K562 (cell line): ENCODE measurements around the gene FARP1.

ENCODE experiments used
- CBX2 ChIP-seq: fragments of 200-600 bp; sonication (generic); IDR thresholded peaks from one replicate; pipeline ENCODE4 v1.6.1; 2012; ENCODE audit warnings: mild to moderate bottlenecking, low read length, inconsistent platforms; ENCODE audit not compliant: insufficient read depth, poor library complexity, severe bottlenecking
- DNMT1 ChIP-seq: fragments of 450-650 bp; IDR thresholded peaks from 2 replicates; pipeline ENCODE4 v1.6.1; 2016; ENCODE audit warnings: antibody characterized with exemption, mild to moderate bottlenecking
- ETV6 ChIP-seq, 3 experiments: fragments of 150-350 bp in 1 of 3; sonication (generic) in 1 of 3; formaldehyde crosslinking in 1 of 3; IDR thresholded peaks; 2 replicates each; pipeline versions ENCODE4 v1.6.1 to v1.8.0; 2014 to 2022; ENCODE audit warnings: borderline replicate concordance in 2 of 3, low read depth in 2 of 3, antibody characterized with exemption in 1 of 3, low read length in 1 of 3, mild to moderate bottlenecking in 1 of 3, missing genetic modification reagents in 1 of 3
- EZH2 ChIP-seq: IDR thresholded peaks from 2 replicates; pipeline ENCODE4 v1.6.1; 2012; ENCODE audit warnings: low read depth, mild to moderate bottlenecking, inconsistent platforms, low read length, borderline replicate concordance
- FOXK1 ChIP-seq: sonication (generic); formaldehyde crosslinking; IDR thresholded peaks from 2 replicates; pipeline ENCODE4 v1.8.0; 2022; ENCODE audit warnings: missing genetic modification reagents, mild to moderate bottlenecking, borderline replicate concordance
- HDAC1 ChIP-seq, 2 experiments: fragments of 450-650 bp; IDR thresholded peaks; 2 replicates each; pipeline ENCODE4 v1.6.1; 2016 to 2017; ENCODE audit warnings: inconsistent platforms in 1 of 2, mild to moderate bottlenecking in 1 of 2, moderate library complexity in 1 of 2
- POLR2A ChIP-seq: fragments of 450-650 bp; conservative IDR thresholded peaks from 2 replicates; pipeline ENCODE4 v1.6.1; 2016
- RNF2 ChIP-seq: sonication (generic); IDR thresholded peaks from 2 replicates; pipeline ENCODE4 v1.6.1; 2016
- SMARCB1 ChIP-seq: IDR thresholded peaks from 2 replicates; pipeline ENCODE4 v1.6.1; 2011; ENCODE audit warnings: improper control_type of control experiment, low read depth; ENCODE audit not compliant: insufficient read length
- SRF ChIP-seq, 2 experiments: fragments of 250-450, 450-650 bp in 1 of 2; sonication (Bioruptor Pico) in 1 of 2; sonication (generic) in 1 of 2; formaldehyde crosslinking; IDR thresholded peaks; 2 replicates each; pipeline versions ENCODE4 v1.5.0 to v1.5.1; 2020 to 2022; ENCODE audit warnings: mild to moderate bottlenecking in 1 of 2, missing genetic modification reagents in 1 of 2
- TCF7 ChIP-seq: sonication (generic); IDR thresholded peaks from 2 replicates; pipeline ENCODE4 v1.6.1; 2016; ENCODE audit warnings: antibody characterized with exemption, borderline replicate concordance
- ZNF121 ChIP-seq: sonication (generic); formaldehyde crosslinking; conservative IDR thresholded peaks from 2 replicates; pipeline ENCODE4 v1.8.0; 2022; ENCODE audit warnings: missing genetic modification reagents
- TF ChIP-seq, protein P1 (sequence below): sonication (generic); formaldehyde crosslinking; IDR thresholded peaks from 2 replicates; pipeline ENCODE4 v1.8.0; 2022; ENCODE audit warnings: missing genetic modification reagents, mild to moderate bottlenecking, borderline replicate concordance
- TF ChIP-seq, protein P2 (sequence below), 3 experiments: IDR thresholded peaks in 2 of 3; conservative IDR thresholded peaks in 1 of 3; 2 replicates each; pipeline ENCODE4 v1.5.1; 2011 to 2012; ENCODE audit warnings: low read length in 3 of 3, mild to moderate bottlenecking in 3 of 3, control low read depth in 2 of 3, improper control_type of control experiment in 1 of 3, inconsistent platforms in 1 of 3, low read depth in 1 of 3, mixed read lengths in 1 of 3, moderate library complexity in 1 of 3; ENCODE audit not compliant: insufficient read depth in 2 of 3

DNA sequence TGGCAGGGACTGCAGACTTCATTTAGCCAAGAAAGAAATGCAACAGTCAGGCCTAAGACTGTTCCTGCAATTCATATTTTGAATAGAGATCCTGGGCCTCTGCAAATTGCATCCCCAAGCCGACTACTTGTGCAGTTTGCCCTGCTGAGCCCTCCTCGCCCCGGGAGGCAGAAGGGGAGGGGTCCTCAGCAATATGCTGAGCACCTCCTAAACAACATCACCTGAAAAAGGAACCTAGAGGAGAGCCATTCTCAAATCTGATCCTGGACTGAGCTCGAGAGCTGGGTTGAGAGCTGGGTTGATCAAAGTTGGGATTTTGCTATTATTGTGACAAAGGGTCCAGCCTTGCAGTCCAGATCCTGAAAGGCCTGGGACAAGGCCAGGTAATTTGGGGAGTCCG is 304.2 kb downstream of the FARP1 start:
- TF ChIP-seq SMARCB1 = no peak
- TF ChIP-seq HDAC1 (IDR thresholded peaks at IDR 0.05) = no peak
- TF ChIP-seq, protein P1, sequence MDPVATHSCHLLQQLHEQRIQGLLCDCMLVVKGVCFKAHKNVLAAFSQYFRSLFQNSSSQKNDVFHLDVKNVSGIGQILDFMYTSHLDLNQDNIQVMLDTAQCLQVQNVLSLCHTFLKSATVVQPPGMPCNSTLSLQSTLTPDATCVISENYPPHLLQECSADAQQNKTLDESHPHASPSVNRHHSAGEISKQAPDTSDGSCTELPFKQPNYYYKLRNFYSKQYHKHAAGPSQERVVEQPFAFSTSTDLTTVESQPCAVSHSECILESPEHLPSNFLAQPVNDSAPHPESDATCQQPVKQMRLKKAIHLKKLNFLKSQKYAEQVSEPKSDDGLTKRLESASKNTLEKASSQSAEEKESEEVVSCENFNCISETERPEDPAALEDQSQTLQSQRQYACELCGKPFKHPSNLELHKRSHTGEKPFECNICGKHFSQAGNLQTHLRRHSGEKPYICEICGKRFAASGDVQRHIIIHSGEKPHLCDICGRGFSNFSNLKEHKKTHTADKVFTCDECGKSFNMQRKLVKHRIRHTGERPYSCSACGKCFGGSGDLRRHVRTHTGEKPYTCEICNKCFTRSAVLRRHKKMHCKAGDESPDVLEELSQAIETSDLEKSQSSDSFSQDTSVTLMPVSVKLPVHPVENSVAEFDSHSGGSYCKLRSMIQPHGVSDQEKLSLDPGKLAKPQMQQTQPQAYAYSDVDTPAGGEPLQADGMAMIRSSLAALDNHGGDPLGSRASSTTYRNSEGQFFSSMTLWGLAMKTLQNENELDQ (CRISPR knock-in tag) = no peak
- TF ChIP-seq FOXK1 = no peak
- TF ChIP-seq SRF (CRISPR knock-in tag; IDR thresholded peaks at IDR 0.05) = no peak
- TF ChIP-seq RNF2 = no peak
- TF ChIP-seq TCF7 = no peak
- TF ChIP-seq ETV6 (IDR thresholded peaks at IDR 0.05; ENCODE audit: borderline replicate concordance in 1 of 2, low read depth in 2 of 2, low read length in 1 of 2) = no peak
- TF ChIP-seq ETV6 (CRISPR knock-in tag; IDR thresholded peaks at IDR 0.05; ENCODE audit: borderline replicate concordance) = no peak
- no peak for TF ChIP-seq EZH2
- no peak for TF ChIP-seq ZNF121
- TF ChIP-seq POLR2A = no peak
- no peak for TF ChIP-seq CBX2
- no peak for TF ChIP-seq DNMT1
- TF ChIP-seq, protein P2, sequence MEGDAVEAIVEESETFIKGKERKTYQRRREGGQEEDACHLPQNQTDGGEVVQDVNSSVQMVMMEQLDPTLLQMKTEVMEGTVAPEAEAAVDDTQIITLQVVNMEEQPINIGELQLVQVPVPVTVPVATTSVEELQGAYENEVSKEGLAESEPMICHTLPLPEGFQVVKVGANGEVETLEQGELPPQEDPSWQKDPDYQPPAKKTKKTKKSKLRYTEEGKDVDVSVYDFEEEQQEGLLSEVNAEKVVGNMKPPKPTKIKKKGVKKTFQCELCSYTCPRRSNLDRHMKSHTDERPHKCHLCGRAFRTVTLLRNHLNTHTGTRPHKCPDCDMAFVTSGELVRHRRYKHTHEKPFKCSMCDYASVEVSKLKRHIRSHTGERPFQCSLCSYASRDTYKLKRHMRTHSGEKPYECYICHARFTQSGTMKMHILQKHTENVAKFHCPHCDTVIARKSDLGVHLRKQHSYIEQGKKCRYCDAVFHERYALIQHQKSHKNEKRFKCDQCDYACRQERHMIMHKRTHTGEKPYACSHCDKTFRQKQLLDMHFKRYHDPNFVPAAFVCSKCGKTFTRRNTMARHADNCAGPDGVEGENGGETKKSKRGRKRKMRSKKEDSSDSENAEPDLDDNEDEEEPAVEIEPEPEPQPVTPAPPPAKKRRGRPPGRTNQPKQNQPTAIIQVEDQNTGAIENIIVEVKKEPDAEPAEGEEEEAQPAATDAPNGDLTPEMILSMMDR (IDR thresholded peaks at IDR 0.05 in 2 of 3, conservative IDR thresholded peaks at IDR 0.05 in 1 of 3; ENCODE audit: insufficient read depth in 2 of 3, low read depth in 1 of 3, low read length in 3 of 3) = no peak
